K562 (cell line): ENCODE data around the gene USP24. TPM values are rescaled to one million over a fixed set of nuclear protein-coding genes. Genes with fewer than 3 reads are reported as not detected.
"Not testable (repeated sequence)": the region's sequence is repeated elsewhere in the genome, so short reads cannot be mapped to it uniquely, and the experiment has no call there.

Experiments
- ATAC-seq: fragments of 200-7000 bp; cut with Tn5 transposase; 3 replicates; pipeline ENCODE4 v1.9.1; 2020; ENCODE audit warnings: moderate library complexity
- BruUV-seq: library from RNA; stranded (reverse); fragments of 400-500 nt; replicated peaks from 2 replicates; lab custom pipeline; 2021; lab: Mats Ljungman, UMichigan
- CTCF ChIA-PET: fragments of 300-600 bp; formaldehyde crosslinking; extraction: SDS; loops from one replicate; lab custom pipeline; 2021; ENCODE audit warnings: low intra/inter-chr PET ratio; lab: Yijun Ruan, JAX
- POLR2A ChIA-PET: fragments of 300-600, 350-650 bp; sonication (Branson Sonifier 250); formaldehyde crosslinking; extraction: SDS; loops from one replicate; lab custom pipeline; 2021; ENCODE audit warnings: antibody characterized with exemption, inconsistent platforms; lab: Yijun Ruan, JAX
- DNase-seq, 4 experiments: peaks; one replicate each; pipeline versions ENCODE4 v3.0.0 to v3.0.0-alpha.2; 2011 to 2018; ENCODE audit warnings: low spot score in 3 of 4, mixed read lengths in 3 of 4; ENCODE audit errors: extremely low read depth in 1 of 4
- FAIRE-seq: peaks from 2 replicates; lab custom pipeline; 2011; peaks lifted over from hg19 to GRCh38; lab: Jason Lieb, UNC
- H2AFZ ChIP-seq: 2 replicates; pipeline ENCODE4 v1.6.0; 2011; ENCODE audit warnings: low read depth, low read length, control low read depth, inconsistent platforms
- H3K27ac ChIP-seq: fragments of 200-600 bp; 3 replicates; pipeline ENCODE4 v1.8.0; 2011; ENCODE audit warnings: low read depth, mild to moderate bottlenecking, control low read depth, inconsistent platforms, low read length, moderate library complexity, mixed read lengths; ENCODE audit errors: extremely low read depth
- H3K27me3 ChIP-seq, 2 experiments: fragments of 300-600 bp in 1 of 2; 2 replicates in 1 of 2; 3 replicates in 1 of 2; pipeline versions ENCODE4 v1.6.0 to v1.8.0; 2011; ENCODE audit warnings: inconsistent platforms in 2 of 2, low read length in 2 of 2, mild to moderate bottlenecking in 1 of 2, mixed read lengths in 1 of 2, moderate library complexity in 1 of 2; ENCODE audit not compliant: control insufficient read depth in 2 of 2, insufficient read depth in 2 of 2
- H3K36me3 ChIP-seq: fragments of 300-600 bp; 3 replicates; pipeline ENCODE4 v1.8.0; 2011; ENCODE audit warnings: mild to moderate bottlenecking, low read length, inconsistent platforms; ENCODE audit not compliant: control insufficient read depth, insufficient read depth
- H3K4me1 ChIP-seq, 2 experiments: fragments of 200-600 bp in 1 of 2; replicated peaks in 1 of 2; 2 replicates in 1 of 2; 3 replicates in 1 of 2; pipeline versions ENCODE4 v1.5.1 to v1.8.0; 2011; ENCODE audit warnings: inconsistent platforms in 2 of 2, low read length in 2 of 2, mild to moderate bottlenecking in 1 of 2, mixed read lengths in 1 of 2, moderate library complexity in 1 of 2; ENCODE audit not compliant: control insufficient read depth in 2 of 2, insufficient read depth in 2 of 2
- H3K4me2 ChIP-seq: 2 replicates; pipeline ENCODE4 v1.6.1; 2011; ENCODE audit warnings: low read length, control low read depth, inconsistent platforms, mixed read lengths; ENCODE audit not compliant: insufficient read depth
- H3K4me3 ChIP-seq: fragments of 200-600 bp; sonication (generic), shearing (Covaris generic); 2 replicates; pipeline ENCODE4 v1.5.1; 2016; ENCODE audit warnings: control low read depth, inconsistent platforms
- H3K79me2 ChIP-seq: fragments of 200-600 bp; 3 replicates; pipeline ENCODE4 v1.8.0; 2011; ENCODE audit warnings: low read length, inconsistent platforms; ENCODE audit not compliant: control insufficient read depth, insufficient read depth
- H3K9ac ChIP-seq, 2 experiments: 2 replicates each; pipeline versions ENCODE4 v1.6.0 to v1.6.1; 2011; ENCODE audit warnings: low read depth in 2 of 2, low read length in 2 of 2, control low read depth in 1 of 2, inconsistent platforms in 1 of 2, mild to moderate bottlenecking in 1 of 2, mixed read lengths in 1 of 2; ENCODE audit not compliant: insufficient read depth in 1 of 2
- H3K9me1 ChIP-seq: one replicate; pipeline ENCODE4 v1.6.0; 2011; ENCODE audit warnings: inconsistent platforms, mild to moderate bottlenecking, low read length, moderate library complexity; ENCODE audit not compliant: control insufficient read depth, insufficient read depth
- H3K9me3 ChIP-seq: replicated peaks from 2 replicates; pipeline ENCODE4 v1.5.1; 2011; ENCODE audit warnings: low read depth, low read length, inconsistent platforms; ENCODE audit not compliant: control insufficient read depth, insufficient read depth
- H4K20me1 ChIP-seq: replicated peaks from 2 replicates; pipeline ENCODE4 v1.6.1; 2011; ENCODE audit warnings: low read length, inconsistent platforms, mixed read lengths; ENCODE audit not compliant: control insufficient read depth, insufficient read depth
- BMI1 ChIP-seq: fragments of 150-350 bp; IDR thresholded peaks from 2 replicates; pipeline ENCODE4 v1.6.1; 2014; ENCODE audit warnings: low read length
- DIDO1 ChIP-seq: fragments of 450-650 bp; IDR thresholded peaks from 2 replicates; pipeline ENCODE4 v1.6.1; 2016; ENCODE audit warnings: low read depth, missing biosample characterization, missing genetic modification characterization
- PBX2 ChIP-seq, 2 experiments: IDR thresholded peaks in 1 of 2; conservative IDR thresholded peaks in 1 of 2; 2 replicates each; pipeline ENCODE4 v1.6.1; 2016; ENCODE audit warnings: low read depth in 2 of 2, mild to moderate bottlenecking in 1 of 2, missing compliant biosample characterization in 1 of 2, missing genetic modification characterization in 1 of 2, moderate library complexity in 1 of 2
- POLR2B ChIP-seq: fragments of 450-650 bp; IDR thresholded peaks from 2 replicates; pipeline ENCODE4 v1.6.1; 2018; ENCODE audit warnings: low read depth; ENCODE audit not compliant: partially characterized antibody
- RBFOX2 ChIP-seq: fragments of 200-400 bp; formaldehyde crosslinking; IDR thresholded peaks from 2 replicates; pipeline ENCODE4 v1.6.1; 2017; ENCODE audit warnings: low read depth, mild to moderate bottlenecking, low read length, moderate library complexity
- TCFL5 ChIP-seq: fragments of 250-450 bp; sonication (Bioruptor Pico); conservative IDR thresholded peaks from 2 replicates; pipeline ENCODE4 v1.6.1; 2021; ENCODE audit warnings: mild to moderate bottlenecking, moderate library complexity, matching md5 sums
- ZNF436 ChIP-seq: fragments of 250-450, 450-650 bp; sonication (Bioruptor Pico); formaldehyde crosslinking; IDR thresholded peaks from 2 replicates; pipeline ENCODE4 v1.7.0; 2020; ENCODE audit warnings: mild to moderate bottlenecking
- ZNF589 ChIP-seq: fragments of 200-800 bp; sonication (Bioruptor generic); IDR thresholded peaks from 2 replicates; pipeline ENCODE4 v1.6.1; 2016; ENCODE audit warnings: low read depth, missing genetic modification characterization, missing compliant biosample characterization
- ZNF696 ChIP-seq: fragments of 250-450 bp; sonication (Bioruptor Pico); conservative IDR thresholded peaks from 2 replicates; pipeline ENCODE4 v1.4.0; 2020; ENCODE audit warnings: mild to moderate bottlenecking, moderate library complexity
- ZNF75A ChIP-seq: fragments of 450-650 bp; formaldehyde crosslinking; IDR thresholded peaks from 2 replicates; pipeline ENCODE4 v1.4.0; 2020; ENCODE audit warnings: mild to moderate bottlenecking
- WGBS: fragments of 100-300 bp; shearing (Covaris generic); methylation state at CpG from one replicate; pipeline ENCODE4 v1.1.6; 2016; ENCODE audit warnings: low coverage, mixed read lengths; ENCODE audit not compliant: insufficient coverage; ENCODE audit errors: missing lambda C conversion rate; 5-methylcytosine and 5-hydroxymethylcytosine counted together
- in situ Hi-C: fragments of 300-500 bp; cut with MboI; formaldehyde crosslinking; loops from 4 replicates; pipeline ENCODE4 v1.15.0; 2018; ENCODE audit warnings: inconsistent platforms, mixed read lengths
- intact Hi-C: fragments of 100-400 bp; cut with micrococcal nuclease; formaldehyde crosslinking; loops from 2 replicates; pipeline ENCODE4 v1.14.2; 2022
- polyA plus RNA-seq, 8 experiments: library from polyadenylated mRNA; depleted of rRNA in 4 of 8; stranded (reverse) in 5 of 8; unstranded in 3 of 8; fragments of >200 nt; fragmentation: Nextera tagmentation in 2 of 8; fragmentation: Illumina TruSeq in 1 of 8; extraction: Ambion mirVana in 2 of 8; extraction: Trizol in 1 of 8; gene quantifications; 2 replicates each; pipeline versions ENCODE4 v1.2.1 to v1.2.3, GENCODE V29; 2011 to 2014; ENCODE audit warnings: inconsistent platforms in 1 of 8, missing spikeins in 1 of 8
- total RNA-seq, 7 experiments: library from RNA; depleted of rRNA in 6 of 7; stranded (reverse); fragments of >200 nt in 6 of 7; fragmentation: Illumina TruSeq in 2 of 7; extraction: Trizol in 2 of 7; gene quantifications; 2 replicates each; pipeline versions ENCODE4 v1.2.1 to v1.2.3, GENCODE V29; 2011 to 2021; ENCODE audit warnings: low replicate concordance in 1 of 7
- TF ChIP-seq, protein P1 (sequence below): sonication (generic); formaldehyde crosslinking; IDR thresholded peaks from 2 replicates; pipeline ENCODE4 v1.8.0; 2022; ENCODE audit warnings: missing genetic modification reagents, mild to moderate bottlenecking, borderline replicate concordance
- TF ChIP-seq, protein P2 (sequence below): IDR thresholded peaks from 2 replicates; pipeline ENCODE4 v1.6.1; 2014; ENCODE audit warnings: antibody characterized with exemption

USP24 gene
- total and polyA plus RNA-seq, 9 of the 15 experiments (the other 6 are each of a cell fraction or from before 2014, with no cell fraction given) = 7.7 to 62.6 (median 36.8) TPM

GRCh38 chr1:55230659-55231058 is 15.5 kb upstream of the USP24 start (continued):
- no peak for TF ChIP-seq PBX2 (CRISPR knock-in tag; IDR thresholded peaks at IDR 0.05; ENCODE audit: low read depth)
- no peak for TF ChIP-seq PBX2 (tag; conservative IDR thresholded peaks at IDR 0.05; ENCODE audit: low read depth)
- no peak for TF ChIP-seq ZNF75A (CRISPR knock-in tag)
- TF ChIP-seq ZNF589 (CRISPR knock-in tag) = no peak
- TF ChIP-seq POLR2B = no peak
- no peak for TF ChIP-seq RBFOX2
- TF ChIP-seq, protein P1, sequence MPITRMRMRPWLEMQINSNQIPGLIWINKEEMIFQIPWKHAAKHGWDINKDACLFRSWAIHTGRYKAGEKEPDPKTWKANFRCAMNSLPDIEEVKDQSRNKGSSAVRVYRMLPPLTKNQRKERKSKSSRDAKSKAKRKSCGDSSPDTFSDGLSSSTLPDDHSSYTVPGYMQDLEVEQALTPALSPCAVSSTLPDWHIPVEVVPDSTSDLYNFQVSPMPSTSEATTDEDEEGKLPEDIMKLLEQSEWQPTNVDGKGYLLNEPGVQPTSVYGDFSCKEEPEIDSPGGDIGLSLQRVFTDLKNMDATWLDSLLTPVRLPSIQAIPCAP = no peak
- no peak for TF ChIP-seq ZNF696 (CRISPR knock-in tag)
- TF ChIP-seq TCFL5 (CRISPR knock-in tag) = no peak
- no peak for TF ChIP-seq ZNF436
- TF ChIP-seq, protein P2, sequence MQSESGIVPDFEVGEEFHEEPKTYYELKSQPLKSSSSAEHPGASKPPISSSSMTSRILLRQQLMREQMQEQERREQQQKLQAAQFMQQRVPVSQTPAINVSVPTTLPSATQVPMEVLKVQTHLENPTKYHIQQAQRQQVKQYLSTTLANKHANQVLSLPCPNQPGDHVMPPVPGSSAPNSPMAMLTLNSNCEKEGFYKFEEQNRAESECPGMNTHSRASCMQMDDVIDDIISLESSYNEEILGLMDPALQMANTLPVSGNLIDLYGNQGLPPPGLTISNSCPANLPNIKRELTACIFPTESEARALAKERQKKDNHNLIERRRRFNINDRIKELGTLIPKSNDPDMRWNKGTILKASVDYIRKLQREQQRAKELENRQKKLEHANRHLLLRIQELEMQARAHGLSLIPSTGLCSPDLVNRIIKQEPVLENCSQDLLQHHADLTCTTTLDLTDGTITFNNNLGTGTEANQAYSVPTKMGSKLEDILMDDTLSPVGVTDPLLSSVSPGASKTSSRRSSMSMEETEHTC = no peak
- no peak for TF ChIP-seq DIDO1 (tag)
- no peak for TF ChIP-seq BMI1

DNA sequence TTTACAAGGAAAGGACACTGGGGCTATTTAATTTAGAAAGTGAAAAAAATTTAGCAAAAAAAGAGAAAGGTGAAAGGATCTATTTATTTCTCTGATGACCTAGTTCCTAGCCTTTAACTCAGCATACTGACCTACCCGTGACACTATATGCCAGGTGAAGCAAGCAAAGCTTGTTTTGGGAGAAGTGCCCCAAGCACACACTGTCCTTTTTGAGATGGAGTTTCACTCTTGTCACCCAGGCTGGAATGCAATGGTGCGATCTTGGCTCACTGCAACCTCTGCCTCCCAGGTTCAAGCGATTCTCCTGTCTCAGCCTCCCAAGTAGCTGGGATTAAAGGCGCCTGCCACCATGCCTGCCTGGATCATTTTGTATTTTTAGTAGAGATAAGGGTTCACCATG is 14.6 kb upstream of the USP24 start:
- H2AFZ ChIP-seq, in situ Hi-C loops, intact Hi-C loops, H3K9ac ChIP-seq, H3K9me1 ChIP-seq, H3K4me1 ChIP-seq, ATAC-seq, H3K36me3 ChIP-seq, H3K4me2 ChIP-seq, H3K27me3 ChIP-seq, DNase-seq, CTCF ChIA-PET, BruUV-seq, H3K4me3 ChIP-seq, H4K20me1 ChIP-seq, H3K79me2 ChIP-seq, H3K27ac ChIP-seq, FAIRE-seq: not testable (repeated sequence)
- POLR2A ChIA-PET = interaction anchor here (1.0 to 1.3 kb wide), 3 partner anchors 9 to 10 kb away, joined by 3 read pairs; no protein-coding TSS in a partner anchor
- peaks cover 11% of the 10 kb centered on the region for H3K9me3 ChIP-seq
- WGBS = 51% methylated on average over 4 of the region's 4 CpGs
